ENCODE measurements around the gene GALNT16. TPM values are rescaled to one million over a fixed set of nuclear protein-coding genes. Genes with fewer than 3 reads are reported as not detected.
"Not testable (repeated sequence)": the region's sequence is repeated elsewhere in the genome, so short reads cannot be mapped to it uniquely, and the experiment has no call there.

Gene GALNT16
- 1.3 and 1.6 TPM in 2 replicates for polyA plus RNA-seq (2011; rRNA removed)
- polyA minus RNA-seq (2011; rRNA and poly(A)+ RNA removed): 1.1 and 1.5 TPM in 2 replicates

- H3K9me3 ChIP-seq (ENCODE audit: control insufficient read depth, insufficient read depth, low read length): no peaks in the 10 kb centered on the region
- ChIA-PET POLR2A (no interaction called here), CTCF (no interaction called here)
- no peak for DNase-seq (ENCODE audit: low read depth, low spot score)
- peaks cover 54% of the 10 kb centered on the region for H3K27me3 ChIP-seq (ENCODE audit: control insufficient read depth, insufficient read depth, low read length)
- H3K27ac ChIP-seq (ENCODE audit: low read depth, low read length): no peak within 1 kb of the TSS
- H3K4me3 ChIP-seq (ENCODE audit: low read depth, low read length): peak within 1 kb of the TSS; percentile 63
- TF ChIP-seq CTCF (IDR thresholded peaks at IDR 0.05; ENCODE audit: low read depth, low read length): 0 out of 2 replicates have a peak, but pooled peaks have one; percentile 18
These were observed at the start of gene GALNT16 for GRCh38 chr14:69259527-69260189. GALNT16 (plus strand) TSS chr14:69260158; CDS start chr14:69260291, 133 bp downstream.

GRCh38 chr14:69214393-69214792, 45.6 kb upstream of the GALNT16 start:
- CTCF ChIA-PET: no interaction called here
- no peak for TF ChIP-seq CTCF (IDR thresholded peaks at IDR 0.05; ENCODE audit: low read depth, low read length)
- Histone ChIP-seq H3K27ac (ENCODE audit: low read depth, low read length) (no peak overlapping the region), H3K27me3 (ENCODE audit: control insufficient read depth, insufficient read depth, low read length) (no peaks in the 10 kb centered on the region), H3K4me3 (ENCODE audit: low read depth, low read length) (no peak overlapping the region), H3K9me3 (ENCODE audit: control insufficient read depth, insufficient read depth, low read length) (no peaks in the 10 kb centered on the region)
- POLR2A ChIA-PET: no interaction called here
- DNase-seq (ENCODE audit: low read depth, low spot score): no peak

- POLR2A ChIA-PET; H3K9me3 ChIP-seq (ENCODE audit: control insufficient read depth, insufficient read depth, low read length); H3K27me3 ChIP-seq (ENCODE audit: control insufficient read depth, insufficient read depth, low read length); DNase-seq (ENCODE audit: low read depth, low spot score); CTCF ChIA-PET; H3K4me3 ChIP-seq (ENCODE audit: low read depth, low read length); H3K27ac ChIP-seq (ENCODE audit: low read depth, low read length): not testable (repeated sequence)
These were observed 42.3 kb upstream of the GALNT16 start for GRCh38 chr14:69217663-69218062.

GRCh38 chr14:69224946-69225345, 35.0 kb upstream of the GALNT16 start:
- POLR2A ChIA-PET: no interaction called here
- no peak for TF ChIP-seq CTCF (IDR thresholded peaks at IDR 0.05; ENCODE audit: low read depth, low read length)
- Histone ChIP-seq H3K27me3 (ENCODE audit: control insufficient read depth, insufficient read depth, low read length) (no peaks in the 10 kb centered on the region), H3K27ac (ENCODE audit: low read depth, low read length) (no peak overlapping the region), H3K4me3 (ENCODE audit: low read depth, low read length) (no peak overlapping the region), H3K9me3 (ENCODE audit: control insufficient read depth, insufficient read depth, low read length) (no peaks in the 10 kb centered on the region)
- CTCF ChIA-PET: interaction anchor here (3.9 kb wide), 1 partner anchor 18 kb away, joined by 18 read pairs; no protein-coding TSS in a partner anchor
- no peak for DNase-seq (ENCODE audit: low read depth, low spot score)

GRCh38 chr14:69226178-69226577, 33.8 kb upstream of the GALNT16 start:
- ChIA-PET POLR2A (no interaction called here), CTCF (interaction anchor here (0.6 to 3.9 kb wide), 4 partner anchors 9 to 97 kb away, joined by 3 to 18 read pairs (median 6); no protein-coding TSS in a partner anchor)
- DNase-seq (ENCODE audit: low read depth, low spot score): no peak
- TF ChIP-seq CTCF (IDR thresholded peaks at IDR 0.05; ENCODE audit: low read depth, low read length): no peak
- H3K27ac ChIP-seq (ENCODE audit: low read depth, low read length): no peak overlapping the region
- H3K9me3 ChIP-seq (ENCODE audit: control insufficient read depth, insufficient read depth, low read length): no peaks in the 10 kb centered on the region
- H3K27me3 ChIP-seq (ENCODE audit: control insufficient read depth, insufficient read depth, low read length): no peaks in the 10 kb centered on the region
- no peak overlapping the region for H3K4me3 ChIP-seq (ENCODE audit: low read depth, low read length)

Data from AG04450 (cell line).